GM12864 (cell line): ENCODE data around the gene CAVIN1.
"Not testable (repeated sequence)": the region's sequence is repeated elsewhere in the genome, so short reads cannot be mapped to it uniquely, and the experiment has no call there.

Experiments
- DNase-seq: peaks from one replicate; pipeline ENCODE4 v3.0.0-alpha.2; 2011; ENCODE audit warnings: low read depth
- H3K4me3 ChIP-seq: 2 replicates; pipeline ENCODE4 v1.5.1; 2011; ENCODE audit warnings: mild to moderate bottlenecking, low read depth, low read length, control low read depth
- CTCF ChIP-seq: IDR thresholded peaks from 2 replicates; pipeline ENCODE4 v1.5.1; 2011; ENCODE audit warnings: low read depth, mild to moderate bottlenecking, moderate library complexity, low read length, control low read depth, inconsistent platforms; ENCODE audit errors: missing control alignments

The CAVIN1 gene

GRCh38 chr17:42380935-42381334 is 42.1 kb downstream of the CAVIN1 start:
- H3K4me3 ChIP-seq: no peak overlapping the region
- TF ChIP-seq CTCF: no peak

GRCh38 chr17:42378959-42379594 is 44.0 kb downstream of the CAVIN1 start:
- DNase-seq: no peak
- no peak for TF ChIP-seq CTCF

More at GRCh38 chr17:42380935-42381334, 42.1 kb downstream of the CAVIN1 start:
- no peak for DNase-seq

GRCh38 chr17:42378359-42378958 is 44.6 kb downstream of the CAVIN1 start:
- peak overlapping the region; percentile 54 for H3K4me3 ChIP-seq
- no peak for DNase-seq
- TF ChIP-seq CTCF: no peak

More at GRCh38 chr17:42378959-42379594, 44.0 kb downstream of the CAVIN1 start:
- peak overlapping the region; percentile 54 for H3K4me3 ChIP-seq

- no peak for TF ChIP-seq CTCF
- no peak overlapping the region for H3K4me3 ChIP-seq
- DNase-seq: no peak
Measured at GRCh38 chr17:42373896-42374295, 49.2 kb downstream of the CAVIN1 start.

- no peak for DNase-seq
- H3K4me3 ChIP-seq: no peak overlapping the region
- no peak for TF ChIP-seq CTCF
Measured at GRCh38 chr17:42372142-42372541, 50.9 kb downstream of the CAVIN1 start.

- DNase-seq, H3K4me3 ChIP-seq: not testable (repeated sequence)
Measured at GRCh38 chr17:42368797-42369561, 54.1 kb downstream of the CAVIN1 start.

GRCh38 chr17:42368310-42368709 is 54.7 kb downstream of the CAVIN1 start:
- DNase-seq: not testable (repeated sequence)

GRCh38 chr17:42366176-42367023 is 56.7 kb downstream of the CAVIN1 start:
- not testable (repeated sequence) for H3K4me3 ChIP-seq, DNase-seq

More at GRCh38 chr17:42368310-42368709, 54.7 kb downstream of the CAVIN1 start:
- H3K4me3 ChIP-seq: not testable (repeated sequence)
